Esophagus mucosa (tissue), 1 donor: Measurements from ENCODE around the gene TMEM134. TPM values are rescaled to one million over a fixed set of nuclear protein-coding genes. Genes with fewer than 3 reads are reported as not detected.
"Not testable (repeated sequence)": the region's sequence is repeated elsewhere in the genome, so short reads cannot be mapped to it uniquely, and the experiment has no call there.

Experiments
- ATAC-seq: fragments of 200-7000 bp; cut with Tn5 transposase; one replicate; pipeline ENCODE4 v1.9.1; 2020
- total RNA-seq: library from RNA; stranded (reverse); gene quantifications from one replicate; pipeline ENCODE4 v1.2.4, GENCODE V29; 2023
- donor health status: DM: yes; HTN: yes; CAD: no.

TMEM134 gene
- total RNA-seq, 1 donor from 2014 or later, result 135 TPM

GRCh38 chr11:67485873-67486361 lies 16.9 kb upstream of the TMEM134 start:
- ATAC-seq, result not testable (repeated sequence)

- no peak for ATAC-seq
These were observed 15.8 kb upstream of the TMEM134 start for GRCh38 chr11:67484847-67485311.

DNA sequence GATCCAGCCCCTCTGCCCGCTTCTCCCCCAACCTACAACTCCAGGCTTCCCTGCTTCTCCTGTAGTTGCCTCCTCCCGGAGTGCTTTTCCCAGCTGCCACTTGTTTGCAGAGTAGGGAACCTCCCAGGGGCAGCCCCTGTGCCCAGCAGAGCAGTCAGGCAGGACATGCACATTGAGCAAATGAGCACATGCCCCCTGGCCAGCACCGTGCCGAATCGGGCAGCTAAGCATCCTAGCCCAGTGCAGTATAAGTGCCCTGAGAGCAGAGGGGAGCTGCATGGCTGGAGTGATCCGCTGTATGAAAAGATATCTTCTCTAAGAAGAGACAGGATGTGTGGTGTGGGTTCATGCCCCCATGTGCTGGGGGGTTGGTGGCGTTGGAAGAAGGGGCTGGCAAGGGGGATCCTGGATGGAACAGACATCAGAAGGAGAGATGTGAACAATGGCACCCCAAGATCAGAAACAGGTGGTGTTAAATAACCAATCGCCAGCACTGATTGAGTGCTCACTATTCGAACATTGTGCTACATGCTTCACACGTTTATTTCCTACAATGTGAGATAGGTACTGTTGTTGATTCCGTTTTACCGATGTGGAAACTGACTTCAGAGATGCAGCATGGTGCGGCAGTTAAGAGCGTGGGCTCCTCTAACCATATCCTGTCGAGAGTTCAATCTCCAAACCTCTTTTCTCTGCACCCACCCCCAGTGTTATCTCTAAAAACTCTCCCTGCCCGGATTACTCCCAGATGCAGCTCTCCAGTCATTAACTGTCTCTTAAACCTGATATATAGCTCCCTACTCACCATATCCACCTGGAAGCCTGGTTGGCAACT lies 15.0 kb upstream of the TMEM134 start:
- ATAC-seq, result no peak

DNA sequence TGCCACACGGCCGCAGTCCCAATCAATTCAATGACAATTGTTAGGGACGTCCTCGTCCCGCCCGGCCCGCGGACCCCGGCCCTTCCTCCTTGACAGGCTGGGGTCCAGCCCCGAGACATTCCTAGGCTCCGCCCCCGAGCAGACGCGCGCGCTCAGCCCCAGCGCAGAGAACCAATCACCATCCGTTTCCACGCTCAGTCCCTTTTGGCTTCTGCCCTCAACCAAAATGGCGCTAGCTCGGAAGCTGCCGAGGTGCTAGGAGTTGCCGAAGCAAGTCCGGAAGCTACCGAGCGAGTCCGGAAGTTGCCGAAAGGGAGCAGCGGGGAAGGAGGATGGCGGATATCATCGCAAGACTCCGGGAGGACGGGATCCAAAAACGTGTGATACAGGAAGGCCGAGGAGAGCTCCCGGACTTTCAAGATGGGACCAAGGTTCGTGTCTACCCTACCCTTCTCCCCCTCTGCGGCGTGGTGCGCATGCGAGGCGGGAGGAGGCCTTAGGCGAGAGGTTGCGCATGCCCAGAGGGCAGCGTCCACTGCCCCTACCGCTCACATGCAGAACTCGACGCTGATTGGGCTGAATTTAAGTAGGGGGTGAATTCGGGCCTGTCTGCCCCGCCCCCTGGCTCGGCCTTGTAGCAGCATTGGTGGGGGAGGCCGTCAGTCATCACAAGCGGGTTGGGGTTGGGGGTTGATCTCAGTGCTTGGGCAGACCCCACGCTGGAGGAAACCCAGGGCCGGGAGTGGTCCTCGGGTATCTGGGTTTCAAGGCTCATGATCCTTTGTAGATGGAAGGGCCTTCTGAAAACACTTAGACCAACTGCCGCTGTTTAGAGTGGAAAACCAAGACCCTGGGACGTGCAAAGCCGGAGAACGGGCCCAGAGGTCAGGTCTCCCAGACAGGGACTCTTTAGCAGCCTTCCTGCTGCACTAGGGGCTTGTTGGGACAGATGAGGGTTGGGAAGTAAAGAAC lies 14.1 kb upstream of the TMEM134 start, which contains the start of gene AIP:
AIP (plus strand) TSS at position 200 of the 972 bp plus-strand sequence; CDS start at position 333, 133 bp downstream.
- ATAC-seq, result peak; percentile 96

GRCh38 chr11:67482275-67482826 lies 13.3 kb upstream of the TMEM134 start:
- no peak for ATAC-seq

DNA sequence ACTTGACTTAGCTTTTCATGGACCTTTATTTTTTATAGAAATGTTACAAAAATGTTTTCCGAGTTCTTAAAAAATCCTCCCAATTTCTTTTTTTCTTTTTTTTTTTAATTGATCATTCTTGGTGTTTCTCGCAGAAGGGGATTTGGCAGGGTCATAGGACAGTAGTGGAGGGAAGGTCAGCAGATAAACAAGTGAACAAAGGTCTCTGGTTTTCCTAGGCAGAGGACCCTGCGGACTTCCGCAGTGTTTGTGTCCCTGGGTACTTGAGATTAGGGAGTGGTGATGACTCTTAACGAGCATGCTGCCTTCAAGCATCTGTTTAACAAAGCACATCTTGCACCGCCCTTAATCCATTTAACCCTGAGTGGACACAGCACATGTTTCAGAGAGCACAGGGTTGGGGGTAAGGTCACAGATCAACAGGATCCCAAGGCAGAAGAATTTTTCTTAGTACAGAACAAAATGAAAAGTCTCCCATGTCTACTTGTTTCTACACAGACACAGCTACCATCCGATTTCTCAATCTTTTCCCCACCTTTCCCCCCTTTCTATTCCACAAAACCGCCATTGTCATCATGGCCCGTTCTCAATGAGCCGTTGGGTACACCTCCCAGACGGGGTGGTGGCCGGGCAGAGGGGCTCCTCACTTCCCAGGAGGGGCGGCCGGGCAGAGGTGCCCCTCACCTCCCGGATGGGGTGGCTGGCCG lies 8.4 kb upstream of the TMEM134 start:
- not testable (repeated sequence) for ATAC-seq

GRCh38 chr11:67476692-67477091 lies 7.6 kb upstream of the TMEM134 start:
- not testable (repeated sequence) for ATAC-seq

- no peak for ATAC-seq
These were observed 3.8 kb upstream of the TMEM134 start for GRCh38 chr11:67472882-67473281.

- ATAC-seq, result no peak
These were observed 1.4 kb upstream of the TMEM134 start for GRCh38 chr11:67470337-67471002.

- no peak for ATAC-seq
These were observed 409 bp upstream of the TMEM134 start for GRCh38 chr11:67469508-67469811.

DNA sequence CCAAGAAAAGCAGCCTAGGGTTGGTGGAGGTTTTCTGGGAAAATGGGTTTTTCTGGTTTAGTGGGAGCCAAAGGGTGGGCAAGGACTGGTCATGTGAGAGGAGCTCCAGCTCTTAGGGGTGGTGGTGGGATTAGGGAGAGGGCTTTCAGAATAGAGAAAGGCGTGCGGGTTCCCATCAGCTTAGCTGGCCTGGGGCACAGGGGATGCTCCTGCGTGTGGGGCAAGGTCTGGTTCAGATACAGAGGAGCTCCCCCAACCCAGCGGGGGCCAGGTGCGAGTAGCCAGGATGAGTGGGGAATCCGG lies 644 bp downstream of the TMEM134 start:
- peak; percentile 0 for ATAC-seq

DNA sequence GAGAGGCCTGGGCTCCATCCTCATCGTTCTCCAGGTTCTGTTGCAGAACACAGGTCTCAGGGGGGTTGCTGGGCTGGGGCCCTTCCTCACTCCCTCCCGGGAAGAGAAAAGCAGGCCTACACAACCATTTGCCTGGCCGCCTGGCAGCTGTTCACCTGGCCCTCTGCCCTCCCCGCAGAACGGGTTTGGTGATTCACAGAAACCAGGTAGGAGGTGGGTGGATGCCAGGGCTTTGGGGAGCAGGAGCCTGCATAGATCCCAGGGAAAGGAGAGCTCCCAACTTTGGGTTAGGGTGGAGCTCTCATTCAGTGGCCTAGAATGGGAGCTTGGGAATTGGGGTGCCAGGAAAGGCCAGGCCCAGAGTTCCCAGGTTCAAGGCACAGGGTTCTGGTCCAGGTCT lies 995 bp downstream of the TMEM134 start:
- ATAC-seq, result peak; percentile 45

- ATAC-seq, result no peak
These were observed 1.9 kb downstream of the TMEM134 start for GRCh38 chr11:67466962-67467771.

DNA sequence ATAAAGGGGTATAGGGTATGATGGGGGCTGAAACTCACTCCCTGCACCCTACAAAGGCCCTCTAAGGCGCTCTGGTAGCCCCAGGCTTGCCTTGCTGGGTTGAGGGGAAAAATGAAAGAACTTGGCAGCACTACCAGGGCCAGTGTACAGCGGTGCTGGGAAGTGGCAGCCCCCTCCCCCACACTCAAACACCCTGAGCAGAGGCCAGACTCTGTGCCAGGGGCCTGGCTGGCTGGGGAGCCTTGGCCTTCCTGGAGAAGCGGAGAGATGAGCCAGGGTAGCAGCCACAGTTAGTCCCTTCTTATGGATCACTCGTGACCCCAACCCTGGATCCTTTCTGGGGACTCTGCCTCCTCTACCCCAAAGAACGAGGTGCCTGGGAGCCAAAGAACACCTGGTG lies 2.7 kb downstream of the TMEM134 start:
- no peak for ATAC-seq

DNA sequence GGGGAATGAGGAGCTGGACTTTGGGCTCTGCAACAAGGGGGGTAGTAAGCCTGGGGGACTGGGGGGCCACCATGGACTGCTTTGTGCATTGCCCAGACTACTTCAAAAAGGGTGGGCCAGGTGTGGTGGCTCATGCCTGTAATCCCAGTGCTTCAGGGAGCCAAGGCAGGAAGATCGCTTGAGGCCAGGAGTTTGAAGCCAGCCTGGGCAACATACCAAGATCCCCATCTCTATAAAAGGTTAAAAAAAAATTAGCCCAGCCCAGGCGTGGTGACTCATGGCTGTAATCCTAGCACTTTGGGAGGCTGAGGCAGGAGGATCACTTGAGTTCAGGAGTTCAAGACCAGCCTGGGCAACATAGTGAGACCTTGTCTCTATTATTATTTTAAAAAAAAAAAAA lies 3.5 kb downstream of the TMEM134 start:
- not testable (repeated sequence) for ATAC-seq

DNA sequence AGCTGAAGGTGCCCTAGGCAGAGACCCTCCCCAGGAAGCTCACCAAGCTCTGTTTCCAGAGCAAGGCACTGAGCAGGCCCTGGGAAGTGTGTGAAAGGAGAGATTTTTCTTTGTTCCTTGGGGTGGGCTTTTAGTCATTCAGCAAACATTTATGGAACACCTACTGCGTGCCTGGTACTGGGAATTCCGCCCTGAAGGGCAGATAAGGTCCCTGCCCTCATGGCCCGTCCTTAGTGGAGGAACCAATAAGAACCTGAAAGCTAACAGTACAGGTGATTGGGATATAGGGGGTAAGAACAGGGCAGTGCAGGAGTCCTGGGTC lies 3.9 kb downstream of the TMEM134 start:
- ATAC-seq, result no peak

- peak; percentile 74 for ATAC-seq
These were observed 4.5 kb downstream of the TMEM134 start for GRCh38 chr11:67464411-67465188.

GRCh38 chr11:67463680-67464410 lies 5.2 kb downstream of the TMEM134 start:
- peak; percentile 83 for ATAC-seq

DNA sequence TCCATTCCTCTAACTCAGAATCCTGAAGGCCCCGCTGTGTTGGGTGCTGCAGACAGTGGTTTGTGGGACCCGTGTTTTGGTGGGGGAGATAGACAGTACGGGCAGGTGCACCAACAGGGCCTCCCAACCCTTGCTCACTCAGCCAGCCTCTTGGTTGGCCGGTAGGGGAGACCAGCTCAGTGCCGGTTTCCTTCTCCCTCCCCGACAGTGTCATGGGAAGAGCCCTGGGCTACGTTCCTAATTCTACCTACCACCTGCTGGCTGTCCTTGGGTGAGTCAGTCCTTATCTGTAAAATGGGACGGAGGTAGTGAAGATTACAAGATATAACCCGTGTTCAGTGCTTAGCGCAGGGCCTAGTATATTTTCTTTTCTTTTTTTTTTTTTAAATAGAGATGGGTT lies 5.9 kb downstream of the TMEM134 start:
- no peak for ATAC-seq
